ENCODE measurements around the gene SMC3. TPM values are rescaled to one million over a fixed set of nuclear protein-coding genes. Genes with fewer than 3 reads are reported as not detected.

SMC3 gene
- 10 to 100 TPM; 61.4 to 66.5 TPM for total RNA-seq

GRCh38 chr10:110567201-110568054 lies at the start of gene SMC3:
TSS of gene SMC3 (plus strand) at chr10:110567695. CDS start at chr10:110567817, 122 bp downstream.

DNA sequence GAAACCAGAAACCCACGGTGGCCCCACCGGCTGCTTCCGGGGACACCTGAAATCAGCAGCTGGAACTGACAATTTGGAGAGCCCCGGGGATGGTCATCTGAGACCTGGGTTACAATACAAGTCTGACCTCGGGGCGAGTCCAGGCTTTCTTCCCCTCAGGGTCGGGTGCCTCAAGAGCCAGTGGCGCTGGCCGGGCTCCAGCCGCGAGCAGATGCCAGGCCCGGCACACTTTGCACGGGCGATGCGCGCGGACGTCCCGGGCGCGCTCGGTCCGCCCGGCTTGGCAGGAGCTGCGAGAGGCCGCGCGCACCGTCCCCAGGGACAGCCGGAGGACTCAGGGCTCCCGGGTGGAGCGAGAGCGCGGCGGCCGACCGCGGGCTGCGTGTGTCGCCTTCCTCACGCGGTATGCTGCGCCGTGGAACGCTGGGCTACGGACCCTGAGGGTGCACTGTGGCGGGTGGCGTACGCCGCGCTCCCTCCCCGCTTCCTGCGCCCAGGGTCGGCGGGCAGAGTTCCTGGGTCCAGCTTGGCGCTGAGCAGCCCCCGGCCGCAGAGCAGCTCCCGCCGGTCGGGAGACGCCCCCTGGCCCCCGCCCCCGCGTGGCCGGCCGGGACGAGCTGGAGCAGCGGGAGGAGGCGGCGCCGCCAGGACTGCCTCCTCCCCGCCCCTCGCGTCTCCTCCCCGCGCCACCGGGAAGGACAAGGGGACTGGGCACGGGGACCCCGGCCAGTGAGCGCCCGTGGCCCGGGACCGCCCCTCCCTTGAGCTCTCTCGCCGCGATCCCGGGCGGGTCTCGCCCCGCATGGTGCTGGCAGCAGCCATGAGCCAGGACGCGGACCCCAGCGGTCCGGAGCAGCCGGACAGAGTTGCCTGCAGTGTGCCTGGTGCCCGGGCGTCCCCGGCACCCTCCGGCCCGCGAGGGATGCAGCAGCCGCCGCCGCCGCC lies 76.4 kb downstream of the SMC3 start, which contains the start of gene RBM20:
RBM20 (plus strand) TSS at position 684 of the 945 bp plus-strand sequence; CDS start at position 803, 119 bp downstream.

Other genes with a start within 250 kb of the SMC3 start
- gene DUSP5, start 69.8 kb upstream of the SMC3 start, total RNA-seq = 10 to 100 TPM; 53.7 to 54.2 TPM
- gene RBM20, start 76.6 kb downstream of the SMC3 start, total RNA-seq = under 1 TPM; 0.05 to 0.13 TPM

All from activated naive CD4-positive, alpha-beta T cell treated with anti-CD3 and anti-CD28 coated beads, Interleukin-2, amount 10 ng/mL, durations not matched to agents 5 hours and 36 hours (primary cell).